ENCODE measurements around the gene POM121L2.

DNA sequence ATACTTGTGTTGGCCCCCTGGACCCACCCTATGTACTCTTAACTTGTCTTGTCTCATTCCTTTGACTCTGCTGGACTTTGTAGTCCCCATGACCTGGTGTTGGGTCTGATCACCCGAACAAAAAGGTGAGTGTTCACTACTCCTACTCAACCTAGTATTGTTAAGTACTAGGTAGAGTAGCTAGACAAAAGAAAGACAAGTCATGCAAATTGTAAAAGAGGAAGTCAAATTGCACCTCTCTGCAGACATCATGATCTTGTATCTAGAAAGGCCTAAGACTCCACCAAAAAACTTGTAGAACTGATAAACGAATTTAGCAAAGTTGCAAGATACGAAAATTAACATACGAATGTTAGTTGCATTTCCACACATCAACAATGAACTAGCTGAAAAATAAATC lies 40.8 kb upstream of the POM121L2 start:
- TF ChIP-seq, protein P1, sequence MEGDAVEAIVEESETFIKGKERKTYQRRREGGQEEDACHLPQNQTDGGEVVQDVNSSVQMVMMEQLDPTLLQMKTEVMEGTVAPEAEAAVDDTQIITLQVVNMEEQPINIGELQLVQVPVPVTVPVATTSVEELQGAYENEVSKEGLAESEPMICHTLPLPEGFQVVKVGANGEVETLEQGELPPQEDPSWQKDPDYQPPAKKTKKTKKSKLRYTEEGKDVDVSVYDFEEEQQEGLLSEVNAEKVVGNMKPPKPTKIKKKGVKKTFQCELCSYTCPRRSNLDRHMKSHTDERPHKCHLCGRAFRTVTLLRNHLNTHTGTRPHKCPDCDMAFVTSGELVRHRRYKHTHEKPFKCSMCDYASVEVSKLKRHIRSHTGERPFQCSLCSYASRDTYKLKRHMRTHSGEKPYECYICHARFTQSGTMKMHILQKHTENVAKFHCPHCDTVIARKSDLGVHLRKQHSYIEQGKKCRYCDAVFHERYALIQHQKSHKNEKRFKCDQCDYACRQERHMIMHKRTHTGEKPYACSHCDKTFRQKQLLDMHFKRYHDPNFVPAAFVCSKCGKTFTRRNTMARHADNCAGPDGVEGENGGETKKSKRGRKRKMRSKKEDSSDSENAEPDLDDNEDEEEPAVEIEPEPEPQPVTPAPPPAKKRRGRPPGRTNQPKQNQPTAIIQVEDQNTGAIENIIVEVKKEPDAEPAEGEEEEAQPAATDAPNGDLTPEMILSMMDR (IDR thresholded peaks at IDR 0.05) = no peak
- TF ChIP-seq POLR2A (IDR thresholded peaks at IDR 0.05) = no peak

Data from testis (tissue), 2 donors.